ENCODE results near the gene CDH4. TPM values are rescaled to one million over a fixed set of nuclear protein-coding genes. Genes with fewer than 3 reads are reported as not detected.

CDH4 gene
- total RNA-seq, 1 donor from 2014 or later, result 3.2 TPM

- Mint-ChIP-seq H3K4me1 (ENCODE audit: low read depth, unreplicated experiment) (no peaks in the 10 kb centered on the region), H3K4me3 (ENCODE audit: unreplicated experiment) (no peak overlapping the region), H3K27ac (ENCODE audit: unreplicated experiment) (no peak overlapping the region), H3K36me3 (ENCODE audit: low read depth, unreplicated experiment) (no peaks in the 10 kb centered on the region), H3K9me3 (ENCODE audit: unreplicated experiment) (peaks cover 2% of the 10 kb centered on the region), H3K27me3 (ENCODE audit: low read depth, unreplicated experiment) (peaks cover 33% of the 10 kb centered on the region)
- H3K27ac ChIP-seq (ENCODE audit: low read depth, low read length), result no peak overlapping the region
- no peaks in the 10 kb centered on the region for H3K36me3 ChIP-seq (ENCODE audit: insufficient read depth, low read length)
- DNase-seq (ENCODE audit: low read depth) (no peak), FAIRE-seq (no peak)
- H3K9ac ChIP-seq (ENCODE audit: low read length), result no peak overlapping the region
- peaks cover 6% of the 10 kb centered on the region for H3K9me3 ChIP-seq (ENCODE audit: insufficient read depth, low read depth, low read length)
- no peaks in the 10 kb centered on the region for H3K27me3 ChIP-seq (ENCODE audit: insufficient read depth, low read length)
- H4K20me1 ChIP-seq (ENCODE audit: insufficient read depth, low read length), result peaks cover 3% of the 10 kb centered on the region
- no peak overlapping the region for H2AFZ ChIP-seq (ENCODE audit: low read depth, low read length)
- TF ChIP-seq, protein P1, sequence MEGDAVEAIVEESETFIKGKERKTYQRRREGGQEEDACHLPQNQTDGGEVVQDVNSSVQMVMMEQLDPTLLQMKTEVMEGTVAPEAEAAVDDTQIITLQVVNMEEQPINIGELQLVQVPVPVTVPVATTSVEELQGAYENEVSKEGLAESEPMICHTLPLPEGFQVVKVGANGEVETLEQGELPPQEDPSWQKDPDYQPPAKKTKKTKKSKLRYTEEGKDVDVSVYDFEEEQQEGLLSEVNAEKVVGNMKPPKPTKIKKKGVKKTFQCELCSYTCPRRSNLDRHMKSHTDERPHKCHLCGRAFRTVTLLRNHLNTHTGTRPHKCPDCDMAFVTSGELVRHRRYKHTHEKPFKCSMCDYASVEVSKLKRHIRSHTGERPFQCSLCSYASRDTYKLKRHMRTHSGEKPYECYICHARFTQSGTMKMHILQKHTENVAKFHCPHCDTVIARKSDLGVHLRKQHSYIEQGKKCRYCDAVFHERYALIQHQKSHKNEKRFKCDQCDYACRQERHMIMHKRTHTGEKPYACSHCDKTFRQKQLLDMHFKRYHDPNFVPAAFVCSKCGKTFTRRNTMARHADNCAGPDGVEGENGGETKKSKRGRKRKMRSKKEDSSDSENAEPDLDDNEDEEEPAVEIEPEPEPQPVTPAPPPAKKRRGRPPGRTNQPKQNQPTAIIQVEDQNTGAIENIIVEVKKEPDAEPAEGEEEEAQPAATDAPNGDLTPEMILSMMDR (IDR thresholded peaks at IDR 0.05; ENCODE audit: insufficient read depth, low read depth, low read length), result no peak
- TF ChIP-seq EZH2 (IDR thresholded peaks at IDR 0.05; ENCODE audit: insufficient read depth, low read length), result no peak
- H3K4me2 ChIP-seq (ENCODE audit: low read length), result no peak overlapping the region
- H3K4me1 ChIP-seq (ENCODE audit: insufficient read depth, low read length), result no peaks in the 10 kb centered on the region
- H3K4me3 ChIP-seq (ENCODE audit: insufficient read depth, low read depth, low read length), result no peak overlapping the region
- no peaks in the 10 kb centered on the region for H3K79me2 ChIP-seq (ENCODE audit: insufficient read depth, low read length)
Observed at GRCh38 chr20:61718361-61719005, 466.4 kb downstream of the CDH4 start.

GRCh38 chr20:61719691-61720347, 467.8 kb downstream of the CDH4 start:
- H3K9ac ChIP-seq (ENCODE audit: low read length), result no peak overlapping the region
- DNase-seq (ENCODE audit: low read depth) (no peak), FAIRE-seq (no peak)
- H3K4me2 ChIP-seq (ENCODE audit: low read length), result peak overlapping the region; percentile 22
- H3K9me3 Mint-ChIP-seq (ENCODE audit: unreplicated experiment), result peaks cover 2% of the 10 kb centered on the region
- H3K4me3 Mint-ChIP-seq (ENCODE audit: unreplicated experiment), result no peak overlapping the region
- no peak overlapping the region for H3K4me3 ChIP-seq (ENCODE audit: insufficient read depth, low read depth, low read length)
- H3K27ac ChIP-seq (ENCODE audit: low read depth, low read length), result no peak overlapping the region
- H3K36me3 ChIP-seq (ENCODE audit: insufficient read depth, low read length), result no peaks in the 10 kb centered on the region
- peak overlapping the region; percentile 18 for H2AFZ ChIP-seq (ENCODE audit: low read depth, low read length)
- no peaks in the 10 kb centered on the region for H3K27me3 ChIP-seq (ENCODE audit: insufficient read depth, low read length)
- peaks cover 3% of the 10 kb centered on the region for H4K20me1 ChIP-seq (ENCODE audit: insufficient read depth, low read length)
- TF ChIP-seq, protein P1 (IDR thresholded peaks at IDR 0.05; ENCODE audit: insufficient read depth, low read depth, low read length), result no peak
- TF ChIP-seq EZH2 (IDR thresholded peaks at IDR 0.05; ENCODE audit: insufficient read depth, low read length), result no peak
- peaks cover 6% of the 10 kb centered on the region for H3K4me1 Mint-ChIP-seq (ENCODE audit: low read depth, unreplicated experiment)
- no peaks in the 10 kb centered on the region for H3K79me2 ChIP-seq (ENCODE audit: insufficient read depth, low read length)
- H3K36me3 Mint-ChIP-seq (ENCODE audit: low read depth, unreplicated experiment), result no peaks in the 10 kb centered on the region
- peaks cover 6% of the 10 kb centered on the region for H3K9me3 ChIP-seq (ENCODE audit: insufficient read depth, low read depth, low read length)
- no peaks in the 10 kb centered on the region for H3K4me1 ChIP-seq (ENCODE audit: insufficient read depth, low read length)
- peaks cover 36% of the 10 kb centered on the region for H3K27me3 Mint-ChIP-seq (ENCODE audit: low read depth, unreplicated experiment)
- no peak overlapping the region for H3K27ac Mint-ChIP-seq (ENCODE audit: unreplicated experiment)

DNA sequence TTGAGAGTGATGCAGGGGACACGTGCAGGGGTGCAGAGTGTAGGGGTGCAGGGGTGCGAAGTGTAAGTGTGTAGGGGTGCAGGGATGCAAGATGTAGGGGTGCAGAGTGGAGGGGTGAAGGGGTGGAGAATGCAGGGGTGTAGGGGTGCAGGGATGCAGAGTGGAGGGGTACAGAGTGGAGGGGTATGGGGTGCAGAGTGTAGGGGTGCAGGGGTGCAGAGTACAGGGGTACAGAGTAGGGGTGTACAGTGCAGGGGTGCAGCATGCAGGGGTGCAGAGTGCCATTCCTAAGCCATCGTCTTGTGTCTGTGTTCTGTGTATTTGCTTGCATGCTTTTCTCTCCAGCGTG, 468.3 kb downstream of the CDH4 start:
- Histone ChIP-seq H3K9me3 (ENCODE audit: insufficient read depth, low read depth, low read length) (peaks cover 6% of the 10 kb centered on the region), H3K9ac (ENCODE audit: low read length) (no peak overlapping the region), H3K27me3 (ENCODE audit: insufficient read depth, low read length) (no peaks in the 10 kb centered on the region), H3K4me2 (ENCODE audit: low read length) (no peak overlapping the region), H3K79me2 (ENCODE audit: insufficient read depth, low read length) (no peaks in the 10 kb centered on the region), H4K20me1 (ENCODE audit: insufficient read depth, low read length) (peaks cover 3% of the 10 kb centered on the region), H3K4me3 (ENCODE audit: insufficient read depth, low read depth, low read length) (no peak overlapping the region), H3K4me1 (ENCODE audit: insufficient read depth, low read length) (no peaks in the 10 kb centered on the region), H3K27ac (ENCODE audit: low read depth, low read length) (no peak overlapping the region), H2AFZ (ENCODE audit: low read depth, low read length) (no peak overlapping the region), H3K36me3 (ENCODE audit: insufficient read depth, low read length) (no peaks in the 10 kb centered on the region)
- DNase-seq (ENCODE audit: low read depth) (no peak), FAIRE-seq (no peak)
- Mint-ChIP-seq H3K9me3 (ENCODE audit: unreplicated experiment) (peaks cover 2% of the 10 kb centered on the region), H3K27ac (ENCODE audit: unreplicated experiment) (no peak overlapping the region), H3K27me3 (ENCODE audit: low read depth, unreplicated experiment) (peaks cover 31% of the 10 kb centered on the region), H3K4me3 (ENCODE audit: unreplicated experiment) (no peak overlapping the region), H3K4me1 (ENCODE audit: low read depth, unreplicated experiment) (peaks cover 9% of the 10 kb centered on the region), H3K36me3 (ENCODE audit: low read depth, unreplicated experiment) (no peaks in the 10 kb centered on the region)
- no peak for TF ChIP-seq EZH2 (IDR thresholded peaks at IDR 0.05; ENCODE audit: insufficient read depth, low read length)
- TF ChIP-seq, protein P1 (IDR thresholded peaks at IDR 0.05; ENCODE audit: insufficient read depth, low read depth, low read length), result no peak

All from astrocyte (in vitro differentiated cells and primary cell).